Activated T-cell treated with anti-CD3 and anti-CD28 coated beads for 1 hour (primary cell): Measurements from ENCODE around the gene PCCA.
"Not testable (repeated sequence)": the region's sequence is repeated elsewhere in the genome, so short reads cannot be mapped to it uniquely, and the experiment has no call there.

Experiments
- DNase-seq: peaks from one replicate; pipeline ENCODE4 v3.0.0-alpha.2; 2020; ENCODE audit warnings: low read depth

Gene PCCA

GRCh38 chr13:100139817-100140216, 50.9 kb downstream of the PCCA start:
- DNase-seq, result no peak

- no peak for DNase-seq
Measured at GRCh38 chr13:100140441-100140840, 51.5 kb downstream of the PCCA start.

- not testable (repeated sequence) for DNase-seq
Measured at GRCh38 chr13:100141461-100141961, 52.6 kb downstream of the PCCA start.

DNA sequence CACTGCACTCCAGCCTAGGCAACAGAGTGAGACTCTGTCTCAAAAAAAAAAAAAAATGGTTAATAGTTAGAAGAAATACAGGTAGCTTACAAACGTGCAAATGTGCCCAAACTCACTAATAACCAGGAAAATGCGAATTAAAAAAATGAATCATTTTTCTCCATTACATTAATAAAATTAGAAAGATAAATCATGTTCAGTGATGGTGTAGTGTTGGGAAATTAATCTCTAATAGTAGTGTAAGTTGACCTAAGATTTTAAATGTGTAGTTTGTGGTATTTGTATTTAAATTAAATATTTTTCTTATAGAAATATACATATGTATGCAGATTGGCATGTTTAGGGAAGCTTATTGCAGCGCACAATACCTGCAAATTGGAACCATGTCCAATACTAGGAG, 57.6 kb downstream of the PCCA start:
- no peak for DNase-seq

GRCh38 chr13:100147825-100148224, 58.9 kb downstream of the PCCA start:
- DNase-seq, result no peak

GRCh38 chr13:100148422-100148821, 59.5 kb downstream of the PCCA start:
- DNase-seq, result no peak

DNA sequence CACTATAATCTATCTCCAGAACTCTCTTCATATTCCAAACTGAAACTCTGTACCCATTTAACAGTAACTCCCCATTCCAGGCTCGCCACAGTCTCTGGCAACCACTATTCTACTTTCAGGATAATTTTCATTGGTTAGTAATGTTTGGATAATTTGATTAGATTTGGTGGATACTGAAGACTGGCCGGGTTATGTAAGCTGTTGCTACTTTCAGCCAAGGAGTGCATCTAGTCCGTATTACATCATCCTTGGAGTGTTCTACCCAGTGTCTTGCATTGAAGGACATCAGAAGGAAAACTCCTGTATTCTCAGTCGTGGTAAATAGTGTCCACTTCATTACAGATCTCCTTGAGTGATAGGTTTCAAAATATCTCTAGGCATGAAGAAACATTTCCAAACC, 60.5 kb downstream of the PCCA start:
- no peak for DNase-seq

DNA sequence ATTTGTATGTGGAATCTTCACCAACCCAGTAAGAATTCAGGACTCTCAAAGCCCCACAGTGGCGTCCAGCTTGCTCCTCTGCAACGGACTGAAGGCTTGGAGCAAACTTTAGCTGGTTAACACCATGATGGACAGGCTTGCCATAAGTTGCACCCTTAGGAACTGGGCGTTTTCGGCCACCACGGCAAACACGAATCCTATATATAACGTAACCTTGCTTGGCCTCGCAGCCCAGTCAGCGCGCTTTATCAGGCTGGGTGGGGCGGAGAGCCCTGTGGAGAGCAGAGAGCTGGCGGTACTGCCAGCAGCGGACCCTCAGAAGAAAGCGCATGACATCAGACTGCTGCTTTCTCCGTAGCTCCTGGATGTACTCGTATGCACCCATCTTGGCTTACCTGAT, 61.8 kb downstream of the PCCA start:
- DNase-seq, result not testable (repeated sequence)

- DNase-seq, result no peak
Measured at GRCh38 chr13:100154842-100155416, 66.0 kb downstream of the PCCA start.

- no peak for DNase-seq
Measured at GRCh38 chr13:100156788-100157187, 67.9 kb downstream of the PCCA start.

- DNase-seq, result no peak
Measured at GRCh38 chr13:100158569-100158968, 69.7 kb downstream of the PCCA start.

GRCh38 chr13:100159584-100159983, 70.7 kb downstream of the PCCA start:
- no peak for DNase-seq

- no peak for DNase-seq
Measured at GRCh38 chr13:100160450-100160849, 71.6 kb downstream of the PCCA start.

DNA sequence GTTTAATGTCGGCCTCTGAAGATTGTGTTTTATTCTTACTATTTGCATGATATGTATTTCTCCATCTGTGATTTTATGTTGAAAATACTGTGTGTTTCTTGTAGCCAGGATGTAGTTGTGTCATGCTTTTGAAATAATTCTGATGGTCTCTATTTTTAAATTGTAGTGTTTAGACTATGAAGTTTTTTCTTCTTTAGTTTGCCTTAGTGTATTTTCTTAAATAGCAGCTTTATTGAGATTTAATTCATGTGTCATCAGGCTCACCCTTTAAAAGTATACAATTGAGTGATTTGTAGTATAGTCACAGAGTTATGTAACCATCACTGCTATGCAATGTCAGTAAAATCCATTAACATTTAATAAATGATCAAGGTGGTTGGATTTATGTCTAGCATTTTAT, 74.5 kb downstream of the PCCA start:
- no peak for DNase-seq

- no peak for DNase-seq
Measured at GRCh38 chr13:100173203-100173602, 84.3 kb downstream of the PCCA start.

DNA sequence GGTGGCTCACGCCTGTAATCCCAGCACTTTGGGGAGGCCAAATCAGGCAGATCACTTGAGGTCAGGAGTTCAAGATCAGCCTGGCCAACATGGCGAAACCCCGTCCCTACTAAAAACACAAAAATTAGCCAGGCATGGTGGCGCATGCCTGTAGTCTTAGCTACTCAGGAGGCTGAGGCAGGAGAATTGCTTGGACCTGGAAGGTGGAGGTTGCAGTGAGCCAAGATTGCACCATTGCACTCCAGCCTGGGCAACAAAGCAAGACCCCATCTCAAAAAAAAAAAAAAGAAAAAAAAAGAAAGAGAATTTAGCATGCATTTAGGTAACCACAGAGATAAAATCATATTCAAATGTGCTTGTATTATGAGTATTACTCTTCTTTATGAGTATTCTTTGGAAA, 85.6 kb downstream of the PCCA start:
- not testable (repeated sequence) for DNase-seq

GRCh38 chr13:100175078-100175802, 86.3 kb downstream of the PCCA start:
- DNase-seq, result no peak

DNA sequence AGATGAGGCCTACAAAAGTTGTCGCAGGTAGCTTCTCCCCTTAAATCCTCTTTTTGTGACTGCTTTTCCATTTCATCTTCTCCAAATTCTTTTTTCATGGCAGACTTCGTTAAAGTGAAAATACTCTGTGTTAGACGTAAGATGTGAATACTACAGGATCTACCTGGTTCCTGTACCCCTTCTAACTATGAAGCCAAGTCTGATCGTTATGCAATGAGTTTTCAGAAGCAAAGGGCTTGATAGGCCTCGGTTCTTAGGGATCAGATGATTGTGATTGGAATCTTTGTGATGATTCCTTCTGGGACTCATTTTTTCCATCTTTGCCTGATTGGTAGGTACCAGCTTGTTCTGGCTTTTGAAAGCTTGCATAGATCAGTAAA, 86.9 kb downstream of the PCCA start:
- DNase-seq, result no peak

- DNase-seq, result no peak
Measured at GRCh38 chr13:100176801-100177400, 88.0 kb downstream of the PCCA start.

- no peak for DNase-seq
Measured at GRCh38 chr13:100178309-100178708, 89.4 kb downstream of the PCCA start.

GRCh38 chr13:100179276-100179675, 90.4 kb downstream of the PCCA start:
- DNase-seq, result no peak

DNA sequence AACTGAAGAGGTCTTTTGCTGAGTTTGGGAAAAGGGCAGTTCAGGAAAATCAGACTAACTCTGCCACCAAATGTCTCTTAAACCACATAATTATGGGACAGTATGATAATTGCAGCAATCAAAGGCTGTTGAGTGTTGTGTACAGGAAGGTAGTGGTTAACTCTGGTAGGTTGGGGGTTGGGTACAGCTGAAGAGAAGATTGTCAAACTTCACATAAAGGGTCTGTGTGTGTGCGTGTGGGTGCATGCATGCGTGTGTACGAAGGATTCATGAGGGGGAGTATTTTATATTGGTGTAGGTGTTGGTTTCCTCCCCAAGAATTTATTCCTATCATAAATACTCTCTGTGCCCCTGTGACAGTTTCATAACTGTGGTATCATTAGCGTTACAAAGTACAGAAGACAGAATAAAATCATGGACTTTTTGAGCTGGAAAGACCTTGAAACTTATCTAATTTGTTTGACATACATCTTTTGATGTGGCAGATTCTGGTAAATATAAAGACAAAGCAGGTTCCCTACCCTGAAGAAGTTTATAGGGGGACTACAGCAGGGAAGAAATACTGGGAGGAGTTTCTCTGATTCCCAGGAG, 94.1 kb downstream of the PCCA start:
- DNase-seq, result no peak

- no peak for DNase-seq
Measured at GRCh38 chr13:100184095-100184494, 95.2 kb downstream of the PCCA start.
